GM19395 (cell line): ENCODE measurements around the gene DOCK1.
"Not testable (repeated sequence)": the region's sequence is repeated elsewhere in the genome, so short reads cannot be mapped to it uniquely, and the experiment has no call there.

Experiments used
- ATAC-seq: cut with Tn5 transposase; IDR thresholded peaks from one replicate; pipeline ENCODE4 v1.9.1; 2021; ENCODE audit warnings: mild to moderate bottlenecking, moderate library complexity; ENCODE audit not compliant: unreplicated experiment

The DOCK1 gene

GRCh38 chr10:126924180-126924914 lies 19.1 kb downstream of the DOCK1 start:
- ATAC-seq: no peak

GRCh38 chr10:126924915-126925300 lies 19.7 kb downstream of the DOCK1 start:
- no peak for ATAC-seq

GRCh38 chr10:126926568-126926967 lies 21.3 kb downstream of the DOCK1 start:
- no peak for ATAC-seq

GRCh38 chr10:126927799-126928198 lies 22.6 kb downstream of the DOCK1 start:
- ATAC-seq: no peak

GRCh38 chr10:126928274-126928673 lies 23.0 kb downstream of the DOCK1 start:
- no peak for ATAC-seq

- no peak for ATAC-seq
These were observed 24.2 kb downstream of the DOCK1 start for GRCh38 chr10:126929391-126929790.

GRCh38 chr10:126930131-126930882 lies 25.1 kb downstream of the DOCK1 start:
- no peak for ATAC-seq

- ATAC-seq: no peak
These were observed 25.8 kb downstream of the DOCK1 start for GRCh38 chr10:126930883-126931503.

- ATAC-seq: no peak
These were observed 26.3 kb downstream of the DOCK1 start for GRCh38 chr10:126931544-126931943.

- no peak for ATAC-seq
These were observed 27.3 kb downstream of the DOCK1 start for GRCh38 chr10:126932516-126932915.

- no peak for ATAC-seq
These were observed 27.9 kb downstream of the DOCK1 start for GRCh38 chr10:126933116-126933515.

GRCh38 chr10:126935263-126935946 lies 30.2 kb downstream of the DOCK1 start:
- no peak for ATAC-seq

- ATAC-seq: no peak
These were observed 31.8 kb downstream of the DOCK1 start for GRCh38 chr10:126937026-126937425.

- ATAC-seq: not testable (repeated sequence)
These were observed 32.9 kb downstream of the DOCK1 start for GRCh38 chr10:126938121-126938520.

- no peak for ATAC-seq
These were observed 34.5 kb downstream of the DOCK1 start for GRCh38 chr10:126939706-126940105.

- no peak for ATAC-seq
These were observed 35.6 kb downstream of the DOCK1 start for GRCh38 chr10:126940670-126941310.

- no peak for ATAC-seq
These were observed 39.0 kb downstream of the DOCK1 start for GRCh38 chr10:126944191-126944590.

GRCh38 chr10:126945351-126946030 lies 40.3 kb downstream of the DOCK1 start:
- ATAC-seq: no peak

GRCh38 chr10:126946746-126947145 lies 41.5 kb downstream of the DOCK1 start:
- no peak for ATAC-seq
